IMR-90 (cell line): ENCODE data around the gene ETS1. TPM values are rescaled to one million over a fixed set of nuclear protein-coding genes. Genes with fewer than 3 reads are reported as not detected.

ENCODE experiments used
- ATAC-seq: fragments of 200-7000 bp; cut with Tn5 transposase; 2 replicates; pipeline ENCODE4 v1.9.1; 2020; ENCODE audit warnings: low read depth, mild to moderate bottlenecking, moderate library complexity
- BruUV-seq: library from RNA; stranded (reverse); fragments of 400-500 nt; replicated peaks from 2 replicates; lab custom pipeline; 2021; lab: Mats Ljungman, UMichigan
- CTCF ChIA-PET: fragments of 300-600 bp; formaldehyde crosslinking; extraction: SDS; loops from one replicate; lab custom pipeline; 2021; ENCODE audit warnings: antibody characterized with exemption; lab: Yijun Ruan, JAX
- POLR2A ChIA-PET: fragments of 300-600 bp; sonication (Branson Sonifier 250); formaldehyde crosslinking; loops from one replicate; lab custom pipeline; 2022; ENCODE audit warnings: antibody characterized with exemption; ENCODE audit not compliant: unreplicated experiment; lab: Charles Lee
- DNase-seq: peaks from one replicate; pipeline ENCODE4 v3.0.0; 2013
- H2AFZ ChIP-seq: replicated peaks from 2 replicates; pipeline ENCODE3; 2013; ENCODE audit warnings: low read length, mild to moderate bottlenecking; ENCODE audit not compliant: poor library complexity
- H2AK5ac ChIP-seq: 2 replicates; pipeline ENCODE4 v1.6.1; 2013; ENCODE audit warnings: low read depth, low read length, inconsistent platforms
- H2AK9ac ChIP-seq: replicated peaks from 2 replicates; pipeline ENCODE3; 2013; ENCODE audit warnings: mild to moderate bottlenecking, low read depth, low read length, moderate library complexity; ENCODE audit not compliant: poor library complexity
- H2BK120ac ChIP-seq: 2 replicates; pipeline ENCODE4 v1.6.1; 2013; ENCODE audit warnings: low read depth, low read length, inconsistent platforms
- H2BK15ac ChIP-seq: 3 replicates; pipeline ENCODE4 v1.6.1; 2013; ENCODE audit warnings: low read depth, low read length, inconsistent platforms
- H2BK20ac ChIP-seq: 2 replicates; pipeline ENCODE4 v1.6.1; 2013; ENCODE audit warnings: low read depth, mild to moderate bottlenecking, inconsistent platforms, low read length, moderate library complexity
- H2BK5ac ChIP-seq: 2 replicates; pipeline ENCODE4 v1.6.1; 2013; ENCODE audit warnings: mild to moderate bottlenecking, low read depth, low read length, inconsistent platforms; ENCODE audit not compliant: poor library complexity, severe bottlenecking
- H3K14ac ChIP-seq: replicated peaks from 2 replicates; pipeline ENCODE4 v1.6.1; 2013; ENCODE audit warnings: low read depth, low read length, inconsistent platforms
- H3K18ac ChIP-seq: 2 replicates; pipeline ENCODE4 v1.6.1; 2013; ENCODE audit warnings: low read depth, low read length, control low read depth
- H3K23ac ChIP-seq: 2 replicates; pipeline ENCODE4 v1.6.1; 2013; ENCODE audit warnings: low read depth, low read length, inconsistent platforms
- H3K27ac ChIP-seq: 2 replicates; pipeline ENCODE4 v1.5.1; 2013; ENCODE audit warnings: mild to moderate bottlenecking, control low read depth, low read length; ENCODE audit not compliant: insufficient read depth
- H3K27me3 ChIP-seq: 2 replicates; pipeline ENCODE4 v1.6.1; 2013; ENCODE audit warnings: low read length; ENCODE audit not compliant: control insufficient read depth, insufficient read depth
- H3K36me3 ChIP-seq: 2 replicates; pipeline ENCODE4 v1.6.1; 2013; ENCODE audit warnings: low read length, mixed read lengths; ENCODE audit not compliant: control insufficient read depth, insufficient read depth
- H3K4ac ChIP-seq: 2 replicates; pipeline ENCODE4 v1.6.1; 2013; ENCODE audit warnings: low read depth, low read length, inconsistent platforms
- H3K4me1 ChIP-seq: 2 replicates; pipeline ENCODE4 v1.6.1; 2013; ENCODE audit warnings: low read length, mixed read lengths; ENCODE audit not compliant: control insufficient read depth, insufficient read depth
- H3K4me2 ChIP-seq: 2 replicates; pipeline ENCODE4 v1.6.1; 2013; ENCODE audit warnings: low read depth, mild to moderate bottlenecking, control low read depth, low read length, moderate library complexity
- H3K4me3 ChIP-seq: 2 replicates; pipeline ENCODE4 v1.5.1; 2013; ENCODE audit warnings: low read depth, mild to moderate bottlenecking, control low read depth, low read length, moderate library complexity; ENCODE audit not compliant: insufficient read depth
- H3K56ac ChIP-seq: 2 replicates; pipeline ENCODE4 v1.6.1; 2013; ENCODE audit warnings: low read length, inconsistent platforms; ENCODE audit not compliant: insufficient read depth; ENCODE audit errors: extremely low read depth
- H3K79me1 ChIP-seq, 2 experiments: 2 replicates each; pipeline ENCODE4 v1.6.1; 2013; ENCODE audit warnings: low read length in 2 of 2, inconsistent platforms in 1 of 2, low read depth in 1 of 2
- H3K9ac ChIP-seq: 2 replicates; pipeline ENCODE4 v1.6.1; 2013; ENCODE audit warnings: low read depth, low read length, control low read depth
- H3K9me1 ChIP-seq: 2 replicates; pipeline ENCODE4 v1.6.1; 2013; ENCODE audit warnings: low read length, inconsistent platforms; ENCODE audit not compliant: insufficient read depth
- H3K9me3 ChIP-seq: 2 replicates; pipeline ENCODE4 v1.6.1; 2013; ENCODE audit warnings: low read length; ENCODE audit not compliant: control insufficient read depth, insufficient read depth
- H4K20me1 ChIP-seq: 2 replicates; pipeline ENCODE4 v1.6.1; 2013; ENCODE audit warnings: low read length, inconsistent platforms; ENCODE audit not compliant: insufficient read depth
- H4K5ac ChIP-seq: 2 replicates; pipeline ENCODE4 v1.6.1; 2013; ENCODE audit warnings: mild to moderate bottlenecking, low read depth, low read length, control low read depth
- H4K8ac ChIP-seq, 2 experiments: 2 replicates each; pipeline ENCODE4 v1.6.1; 2013; ENCODE audit warnings: low read depth in 2 of 2, low read length in 2 of 2, control low read depth in 1 of 2, inconsistent platforms in 1 of 2
- H4K91ac ChIP-seq: 2 replicates; pipeline ENCODE4 v1.6.1; 2013; ENCODE audit warnings: low read depth, low read length, inconsistent platforms; ENCODE audit not compliant: insufficient read depth
- BHLHE40 ChIP-seq: fragments of 150-350 bp; IDR thresholded peaks from 2 replicates; pipeline ENCODE4 v1.6.1; 2016; ENCODE audit warnings: mild to moderate bottlenecking, low read depth, low read length
- CHD1 ChIP-seq: IDR thresholded peaks from 2 replicates; pipeline ENCODE4 v1.6.1; 2012; ENCODE audit warnings: low read depth, low read length, improper control_type of control experiment
- CTCF ChIP-seq: conservative IDR thresholded peaks from 2 replicates; pipeline ENCODE4 v1.5.1; 2012; ENCODE audit warnings: mild to moderate bottlenecking, low read depth, low read length, improper control_type of control experiment
- MAFK ChIP-seq: IDR thresholded peaks from 2 replicates; pipeline ENCODE4 v1.6.1; 2012; ENCODE audit warnings: low read depth, low read length, improper control_type of control experiment
- MAZ ChIP-seq: IDR thresholded peaks from 2 replicates; pipeline ENCODE4 v1.6.1; 2012; ENCODE audit warnings: low read depth, mild to moderate bottlenecking, low read length, improper control_type of control experiment, moderate library complexity, borderline replicate concordance
- MXI1 ChIP-seq: IDR thresholded peaks from 2 replicates; pipeline ENCODE4 v1.6.1; 2012; ENCODE audit warnings: low read depth, mild to moderate bottlenecking, low read length, moderate library complexity, borderline replicate concordance
- NFE2L2 ChIP-seq: fragments of 150-350 bp; IDR thresholded peaks from 2 replicates; pipeline ENCODE4 v1.6.1; 2016; ENCODE audit warnings: low read depth, mild to moderate bottlenecking, low read length
- RCOR1 ChIP-seq: IDR thresholded peaks from 2 replicates; pipeline ENCODE4 v1.6.1; 2012; ENCODE audit warnings: mild to moderate bottlenecking, low read length, improper control_type of control experiment; ENCODE audit not compliant: insufficient replicate concordance
- RFX5 ChIP-seq: IDR thresholded peaks from 2 replicates; pipeline ENCODE4 v1.8.0; 2012; ENCODE audit warnings: low read depth, mild to moderate bottlenecking, low read length, moderate library complexity
- USF2 ChIP-seq: fragments of 150-350 bp; IDR thresholded peaks from 2 replicates; pipeline ENCODE4 v1.6.1; 2017; ENCODE audit warnings: mild to moderate bottlenecking, antibody characterized with exemption, low read length, low read depth
- WGBS, 2 experiments: methylation state at CpG; one replicate each; pipeline versions ENCODE4 v1.1.5 to v1.1.7; 2013; ENCODE audit warnings: missing lambda C conversion rate in 2 of 2; ENCODE audit not compliant: insufficient read length in 1 of 2; ENCODE audit errors: extremely low coverage in 2 of 2; 5-methylcytosine and 5-hydroxymethylcytosine counted together
- dilution Hi-C: fragments of 300-500 bp; cut with HindIII; formaldehyde crosslinking; loops from one replicate; pipeline ENCODE4 v1.14.3; 2018; ENCODE audit warnings: low sequenced_read_pairs; ENCODE audit not compliant: unreplicated experiment
- in situ Hi-C: fragments of 300-500 bp; cut with MboI; formaldehyde crosslinking; loops from 3 replicates; pipeline ENCODE4 v1.14.3; 2019; ENCODE audit warnings: low sequenced_read_pairs, inconsistent platforms, mixed read lengths
- intact Hi-C: fragments of 100-400 bp; cut with micrococcal nuclease; formaldehyde crosslinking; loops from 2 replicates; pipeline ENCODE4 v1.10.0; 2022
- polyA plus RNA-seq, 3 experiments: library from polyadenylated mRNA; depleted of rRNA; stranded (reverse); fragments of >200 nt; gene quantifications; 2 replicates each; pipeline ENCODE4 v1.2.3, GENCODE V29; 2012; ENCODE audit warnings: low replicate concordance in 1 of 3
- total RNA-seq: library from RNA; depleted of rRNA; stranded (reverse); fragments of >200 nt; gene quantifications from 2 replicates; pipeline ENCODE4 v1.2.3, GENCODE V29; 2012

Gene ETS1
- total and polyA plus RNA-seq, 2 of the 4 experiments (the other 2 are of a cell fraction), result 41.2 to 56.3 TPM

GRCh38 chr11:128563308-128563707 is 24.1 kb downstream of the ETS1 start:
- Histone ChIP-seq H3K4me2 (no peak overlapping the region), H3K4ac (no peak overlapping the region), H2BK5ac (no peak overlapping the region), H4K91ac (no peak overlapping the region), H3K4me1 (no peaks in the 10 kb centered on the region), H2AK5ac (no peak overlapping the region), H2AK9ac (no peak overlapping the region), H3K9me1 (no peaks in the 10 kb centered on the region), H3K79me1 (no peaks in the 10 kb centered on the region), H2BK15ac (no peak overlapping the region), H4K20me1 (no peaks in the 10 kb centered on the region), H2AFZ (no peak overlapping the region), H3K36me3 (no peaks in the 10 kb centered on the region), H3K27ac (no peak overlapping the region), H3K9ac (no peak overlapping the region), H3K56ac (no peak overlapping the region), H4K5ac (no peak overlapping the region), H3K23ac (no peak overlapping the region), H3K9me3 (no peaks in the 10 kb centered on the region), H3K18ac (no peak overlapping the region), H3K14ac (no peak overlapping the region), H4K8ac (no peak overlapping the region), H2BK20ac (no peak overlapping the region), H3K4me3 (no peak overlapping the region), H2BK120ac (no peak overlapping the region), H3K27me3 (peaks cover 5% of the 10 kb centered on the region)
- ChIA-PET POLR2A (no interaction called here), CTCF (no interaction called here)
- no TSS peak for BruUV-seq
- in situ Hi-C loops (no loop called here), intact Hi-C loops (no loop called here), dilution Hi-C loops (no loop called here)
- no CpG with 5 or more reads among the region's 5 CpGs for WGBS, 2 experiments
- TF ChIP-seq MAZ, result no peak
- no peak for TF ChIP-seq RCOR1
- no peak for TF ChIP-seq CHD1
- no peak for TF ChIP-seq MAFK
- no peak for TF ChIP-seq CTCF
- TF ChIP-seq BHLHE40, result no peak
- no peak for TF ChIP-seq MXI1
- TF ChIP-seq NFE2L2, result no peak
- no peak for TF ChIP-seq RFX5
- TF ChIP-seq USF2, result no peak
- ATAC-seq, result no peak
- DNase-seq, result no peak
